GM19455 (cell line): ENCODE results near the gene SF3A2.
"Not testable (repeated sequence)": the region's sequence is repeated elsewhere in the genome, so short reads cannot be mapped to it uniquely, and the experiment has no call there.

Source experiments
- ATAC-seq: cut with Tn5 transposase; IDR thresholded peaks from one replicate; pipeline ENCODE4 v1.9.1; 2021; ENCODE audit not compliant: unreplicated experiment

SF3A2 gene

GRCh38 chr19:2236314-2237050 lies at the start of gene SF3A2, which contains the start of gene PLEKHJ1:
Gene SF3A2 (plus strand): TSS chr19:2236824. CDS start chr19:2243419, 6,595 bp downstream.
Gene PLEKHJ1 (minus strand): TSS chr19:2236329. CDS start chr19:2236248, 81 bp downstream.
- ATAC-seq = peak; percentile 68

GRCh38 chr19:2187159-2187558 lies 49.5 kb upstream of the SF3A2 start:
- ATAC-seq = no peak

GRCh38 chr19:2188708-2189385 lies 47.8 kb upstream of the SF3A2 start:
- ATAC-seq = no peak

GRCh38 chr19:2189880-2190279 lies 46.7 kb upstream of the SF3A2 start:
- no peak for ATAC-seq

GRCh38 chr19:2190848-2191455 lies 45.7 kb upstream of the SF3A2 start:
- ATAC-seq = no peak

GRCh38 chr19:2191456-2192310 lies 44.9 kb upstream of the SF3A2 start:
- ATAC-seq = no peak

- ATAC-seq = no peak
These were observed 43.8 kb upstream of the SF3A2 start for GRCh38 chr19:2192862-2193261.

GRCh38 chr19:2193807-2194206 lies 42.8 kb upstream of the SF3A2 start:
- no peak for ATAC-seq

GRCh38 chr19:2194513-2195078 lies 42.0 kb upstream of the SF3A2 start:
- no peak for ATAC-seq

GRCh38 chr19:2195361-2195760 lies 41.3 kb upstream of the SF3A2 start:
- ATAC-seq = no peak

- no peak for ATAC-seq
These were observed 40.7 kb upstream of the SF3A2 start for GRCh38 chr19:2195914-2196313.

GRCh38 chr19:2197270-2197669 lies 39.4 kb upstream of the SF3A2 start:
- no peak for ATAC-seq

GRCh38 chr19:2198317-2198716 lies 38.3 kb upstream of the SF3A2 start:
- ATAC-seq = no peak

- no peak for ATAC-seq
These were observed 37.4 kb upstream of the SF3A2 start for GRCh38 chr19:2199215-2199614.

GRCh38 chr19:2199861-2200623 lies 36.6 kb upstream of the SF3A2 start:
- ATAC-seq = no peak

- ATAC-seq = not testable (repeated sequence)
These were observed 35.9 kb upstream of the SF3A2 start for GRCh38 chr19:2200624-2201294.

GRCh38 chr19:2201473-2202148 lies 35.0 kb upstream of the SF3A2 start:
- ATAC-seq = no peak

GRCh38 chr19:2202366-2202765 lies 34.3 kb upstream of the SF3A2 start:
- ATAC-seq = no peak

- no peak for ATAC-seq
These were observed 29.6 kb upstream of the SF3A2 start for GRCh38 chr19:2207008-2207407.
